OCI-LY3 (cell line): ENCODE data around the gene PTPRN2.

ENCODE experiments used
- H2AFZ ChIP-seq: fragments of 200-600, 300-600 bp; shearing (Covaris generic); 2 replicates; pipeline ENCODE4 v1.6.0; 2014; ENCODE audit warnings: antibody characterized with exemption, low read depth, low read length
- H3K27ac ChIP-seq: fragments of 200-600, 300-600 bp; sonication (generic); 2 replicates; pipeline ENCODE4 v1.5.1; 2014; ENCODE audit warnings: mild to moderate bottlenecking, low read length, moderate library complexity, mixed read lengths
- H3K27me3 ChIP-seq: fragments of 200-600, 300-600 bp; sonication (generic); 2 replicates; pipeline ENCODE4 v1.6.1; 2014; ENCODE audit warnings: low read depth, low read length, mixed read lengths
- H3K36me3 ChIP-seq: fragments of 200-600, 300-600 bp; sonication (generic); replicated peaks from 2 replicates; pipeline ENCODE3; 2014; ENCODE audit warnings: low read depth, low read length, mixed read lengths
- H3K4me1 ChIP-seq: fragments of 300-600, 200-600 bp; sonication (generic); 2 replicates; pipeline ENCODE4 v1.6.1; 2014; ENCODE audit warnings: low read length, mixed read lengths
- H3K4me2 ChIP-seq: fragments of 200-600, 300-600 bp; sonication (generic); 2 replicates; pipeline ENCODE4 v1.6.1; 2014; ENCODE audit warnings: low read length, mixed read lengths
- H3K4me3 ChIP-seq: fragments of 300-600, 200-600 bp; sonication (generic); 2 replicates; pipeline ENCODE4 v1.5.1; 2014; ENCODE audit warnings: antibody characterized with exemption, mild to moderate bottlenecking, low read length, moderate library complexity
- H3K79me2 ChIP-seq: fragments of 300-600, 200-600 bp; shearing (Covaris generic); 2 replicates; pipeline ENCODE4 v1.6.1; 2014; ENCODE audit warnings: mild to moderate bottlenecking, low read length, mixed read lengths
- H3K9ac ChIP-seq: fragments of 300-600, 200-600 bp; shearing (Covaris generic); 2 replicates; pipeline ENCODE4 v1.6.0; 2014; ENCODE audit warnings: mild to moderate bottlenecking, low read length, moderate library complexity
- H3K9me3 ChIP-seq: fragments of 200-600, 300-600 bp; shearing (Covaris generic); 2 replicates; pipeline ENCODE4 v1.6.1; 2014; ENCODE audit warnings: low read length, mixed read lengths; ENCODE audit not compliant: insufficient read depth
- H4K20me1 ChIP-seq: fragments of 200-600, 300-600 bp; sonication (generic); 2 replicates; pipeline ENCODE4 v1.6.1; 2016; ENCODE audit warnings: low read length, mixed read lengths; ENCODE audit not compliant: insufficient read depth
- EZH2phosphoT487 ChIP-seq: fragments of 200-600 bp; shearing (Covaris generic); IDR thresholded peaks from 2 replicates; pipeline ENCODE4 v1.6.1; 2018; ENCODE audit warnings: antibody characterized with exemption, mixed run types, low read depth
- TF ChIP-seq, protein P1 (sequence below): fragments of 200-600, 300-600 bp; sonication (generic); IDR thresholded peaks from 2 replicates; pipeline ENCODE4 v1.5.1; 2014; ENCODE audit warnings: antibody characterized with exemption, low read length, low read depth

PTPRN2 gene

GRCh38 chr7:158032561-158033115 lies 555.0 kb downstream of the PTPRN2 start:
- H3K79me2 ChIP-seq, result no peaks in the 10 kb centered on the region
- H3K9me3 ChIP-seq, result no peaks in the 10 kb centered on the region
- no peak overlapping the region for H3K9ac ChIP-seq
- H3K4me1 ChIP-seq, result no peaks in the 10 kb centered on the region
- no peaks in the 10 kb centered on the region for H3K36me3 ChIP-seq
- TF ChIP-seq, protein P1, sequence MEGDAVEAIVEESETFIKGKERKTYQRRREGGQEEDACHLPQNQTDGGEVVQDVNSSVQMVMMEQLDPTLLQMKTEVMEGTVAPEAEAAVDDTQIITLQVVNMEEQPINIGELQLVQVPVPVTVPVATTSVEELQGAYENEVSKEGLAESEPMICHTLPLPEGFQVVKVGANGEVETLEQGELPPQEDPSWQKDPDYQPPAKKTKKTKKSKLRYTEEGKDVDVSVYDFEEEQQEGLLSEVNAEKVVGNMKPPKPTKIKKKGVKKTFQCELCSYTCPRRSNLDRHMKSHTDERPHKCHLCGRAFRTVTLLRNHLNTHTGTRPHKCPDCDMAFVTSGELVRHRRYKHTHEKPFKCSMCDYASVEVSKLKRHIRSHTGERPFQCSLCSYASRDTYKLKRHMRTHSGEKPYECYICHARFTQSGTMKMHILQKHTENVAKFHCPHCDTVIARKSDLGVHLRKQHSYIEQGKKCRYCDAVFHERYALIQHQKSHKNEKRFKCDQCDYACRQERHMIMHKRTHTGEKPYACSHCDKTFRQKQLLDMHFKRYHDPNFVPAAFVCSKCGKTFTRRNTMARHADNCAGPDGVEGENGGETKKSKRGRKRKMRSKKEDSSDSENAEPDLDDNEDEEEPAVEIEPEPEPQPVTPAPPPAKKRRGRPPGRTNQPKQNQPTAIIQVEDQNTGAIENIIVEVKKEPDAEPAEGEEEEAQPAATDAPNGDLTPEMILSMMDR, result no peak
- TF ChIP-seq EZH2phosphoT487, result no peak
- no peak overlapping the region for H2AFZ ChIP-seq
- H3K27me3 ChIP-seq, result no peaks in the 10 kb centered on the region
- no peaks in the 10 kb centered on the region for H4K20me1 ChIP-seq
- no peak overlapping the region for H3K27ac ChIP-seq
- no peak overlapping the region for H3K4me2 ChIP-seq
- H3K4me3 ChIP-seq, result no peak overlapping the region

GRCh38 chr7:158031867-158032308 lies 555.7 kb downstream of the PTPRN2 start:
- no peak overlapping the region for H3K27ac ChIP-seq
- H4K20me1 ChIP-seq, result no peaks in the 10 kb centered on the region
- no peaks in the 10 kb centered on the region for H3K27me3 ChIP-seq
- no peak overlapping the region for H3K4me2 ChIP-seq
- H3K36me3 ChIP-seq, result no peaks in the 10 kb centered on the region
- H2AFZ ChIP-seq, result no peak overlapping the region
- no peaks in the 10 kb centered on the region for H3K4me1 ChIP-seq
- TF ChIP-seq, protein P1, result no peak
- TF ChIP-seq EZH2phosphoT487, result no peak
- H3K9ac ChIP-seq, result no peak overlapping the region
- H3K9me3 ChIP-seq, result no peaks in the 10 kb centered on the region
- H3K4me3 ChIP-seq, result no peak overlapping the region
- H3K79me2 ChIP-seq, result no peaks in the 10 kb centered on the region

DNA sequence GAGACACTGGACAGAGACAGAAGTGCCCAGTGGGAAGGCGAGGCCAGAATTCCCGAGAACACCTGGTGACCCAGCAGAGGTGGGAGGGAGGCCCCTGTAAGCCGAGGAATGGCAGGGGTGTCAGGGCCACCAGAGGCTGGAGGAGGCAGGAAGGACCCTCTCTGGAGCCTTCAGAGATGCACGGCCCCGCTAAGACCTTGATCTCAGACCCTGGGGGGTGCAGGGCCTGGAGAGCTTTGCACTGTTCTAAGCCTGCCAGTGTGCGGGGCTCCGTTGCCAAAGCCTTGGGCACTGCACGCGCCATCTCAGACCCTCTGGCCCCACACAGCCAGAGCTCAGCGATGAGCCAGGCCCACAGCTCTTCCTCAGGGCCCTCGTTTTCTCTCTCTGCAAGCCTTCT lies 557.1 kb downstream of the PTPRN2 start:
- Histone ChIP-seq H2AFZ (no peak overlapping the region), H3K27ac (no peak overlapping the region), H3K4me1 (no peaks in the 10 kb centered on the region), H3K27me3 (no peaks in the 10 kb centered on the region), H3K79me2 (no peaks in the 10 kb centered on the region), H4K20me1 (no peaks in the 10 kb centered on the region), H3K36me3 (no peaks in the 10 kb centered on the region), H3K4me2 (no peak overlapping the region), H3K4me3 (no peak overlapping the region), H3K9ac (no peak overlapping the region), H3K9me3 (peaks cover 5% of the 10 kb centered on the region; the same call in 1 of the 2 replicates)
- no peak for TF ChIP-seq EZH2phosphoT487
- TF ChIP-seq, protein P1, result no peak

DNA sequence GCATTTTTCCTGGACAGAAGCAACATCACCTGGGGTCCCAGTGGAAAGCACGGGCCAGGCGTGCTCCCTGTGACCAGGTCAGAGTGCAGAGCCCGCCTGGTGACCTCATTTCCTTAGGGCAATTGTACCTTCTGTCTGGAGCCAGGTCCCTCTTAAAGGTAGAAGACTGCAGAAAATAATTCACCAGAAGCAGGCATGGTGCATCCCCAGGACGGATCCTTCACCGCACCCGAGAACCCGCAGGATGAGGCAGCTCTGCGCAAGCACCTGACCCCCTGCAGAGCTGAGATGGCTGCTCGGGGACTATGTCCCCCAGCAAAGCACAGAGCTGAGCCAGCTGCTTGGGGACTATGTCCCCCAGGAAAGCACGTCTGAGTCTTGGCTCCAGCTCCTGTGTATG lies 557.6 kb downstream of the PTPRN2 start:
- Histone ChIP-seq H3K36me3 (no peaks in the 10 kb centered on the region), H3K9ac (no peak overlapping the region), H3K9me3 (peaks cover 5% of the 10 kb centered on the region; the same call in 1 of the 2 replicates), H3K27me3 (no peaks in the 10 kb centered on the region), H4K20me1 (no peaks in the 10 kb centered on the region), H3K4me2 (no peak overlapping the region), H3K27ac (no peak overlapping the region), H3K4me1 (no peaks in the 10 kb centered on the region), H2AFZ (no peak overlapping the region), H3K79me2 (no peaks in the 10 kb centered on the region), H3K4me3 (no peak overlapping the region)
- TF ChIP-seq EZH2phosphoT487, result no peak
- TF ChIP-seq, protein P1, result no peak
